ENCODE results near the gene TPSG1. TPM values are rescaled to one million over a fixed set of nuclear protein-coding genes. Genes with fewer than 3 reads are reported as not detected.

The TPSG1 gene
- total and polyA plus RNA-seq, 8 donors = 0.10 to 22.9 (median 1.2) TPM; not detected in 5

GRCh38 chr16:1175566-1176279 is 49.3 kb downstream of the TPSG1 start:
- Histone ChIP-seq H3K4me3 (no peak overlapping the region), H3K9me3 (no peaks in the 10 kb centered on the region), H3K27ac (peak overlapping the region in 2 of 5 donors; percentile 82 to 86), H3K36me3 (no peaks in the 10 kb centered on the region), H3K27me3 (peaks cover 0 to 36% (median 0%) of the 10 kb centered on the region in 3 donors), H3K4me1 (peaks cover 12 to 71% (median 35%) of the 10 kb centered on the region in 4 donors)
- TF ChIP-seq POLR2A (IDR thresholded peaks at IDR 0.05) = no peak
- no peak for TF ChIP-seq EP300 (IDR thresholded peaks at IDR 0.05)
- TF ChIP-seq CTCF (IDR thresholded peaks at IDR 0.05) = no peak
- no peak for TF ChIP-seq POLR2AphosphoS5 (IDR thresholded peaks at IDR 0.05)
- no peak for DNase-seq
- WGBS, 5 donors = 81 to 88% (median 87%) methylated on average over 24 to 29 of the region's 29 CpGs
- intact Hi-C loops (cut with DNase I; ENCODE audit: low total_unique reads) = no loop called here

DNA sequence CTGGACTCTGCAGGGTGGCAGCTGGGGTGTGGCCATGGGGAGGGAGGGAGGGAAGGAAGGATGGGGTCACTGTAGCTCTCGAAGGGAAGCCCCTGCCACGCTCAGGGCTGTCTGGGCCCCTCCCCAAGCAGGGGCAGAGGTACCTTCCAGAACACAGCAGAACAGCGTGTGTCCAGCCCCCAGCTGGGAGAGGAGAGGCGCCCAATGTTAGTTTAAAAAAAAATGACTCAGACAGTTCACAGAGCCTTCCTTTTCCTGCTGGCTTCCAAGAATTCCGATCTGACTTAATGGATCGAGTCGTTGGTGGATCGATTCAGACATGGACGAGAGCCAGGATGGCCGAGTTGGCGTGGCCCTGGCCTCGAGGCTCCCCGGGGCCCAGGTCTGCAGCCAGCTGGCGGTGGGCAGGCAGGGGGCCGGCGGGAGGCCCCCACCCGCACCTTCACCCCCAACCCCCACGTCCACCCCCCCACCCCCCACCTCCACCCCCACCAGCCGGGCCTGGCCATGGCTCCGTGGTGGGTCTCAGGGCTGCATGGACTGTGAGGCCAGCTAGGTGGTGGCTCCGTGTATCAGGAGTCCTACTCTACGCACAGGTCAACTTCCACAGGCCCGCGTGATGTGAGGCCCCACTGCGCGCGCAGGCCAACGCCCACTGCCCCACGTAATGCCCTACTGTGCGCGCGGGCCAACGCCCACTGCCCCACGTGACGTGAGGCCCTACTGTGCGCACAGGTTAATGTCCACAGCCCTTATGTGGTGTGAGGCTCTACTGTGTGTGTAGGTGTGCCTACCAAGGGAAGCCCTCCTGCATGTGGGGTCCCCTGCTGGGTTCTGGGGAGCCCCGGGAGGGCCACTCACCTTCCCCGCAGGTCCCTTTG is 50.4 kb downstream of the TPSG1 start:
- 53 to 73% (median 61%) methylated on average over 22 to 38 of the region's 38 CpGs for WGBS, 5 donors
- H3K36me3 ChIP-seq = no peaks in the 10 kb centered on the region
- no peak overlapping the region for H3K4me3 ChIP-seq
- DNase-seq = no peak
- TF ChIP-seq EP300 (IDR thresholded peaks at IDR 0.05) (no peak), POLR2A (IDR thresholded peaks at IDR 0.05) (no peak)
- peak overlapping the region in 4 of 5 donors; percentile 8 to 86 (median 48) for H3K27ac ChIP-seq
- H3K27me3 ChIP-seq = peaks cover 0 to 37% (median 0%) of the 10 kb centered on the region in 3 donors
- no peaks in the 10 kb centered on the region for H3K9me3 ChIP-seq
- intact Hi-C loops (cut with DNase I; ENCODE audit: low total_unique reads) = no loop called here
- H3K4me1 ChIP-seq = peaks cover 12 to 72% (median 39%) of the 10 kb centered on the region in 4 donors

DNA sequence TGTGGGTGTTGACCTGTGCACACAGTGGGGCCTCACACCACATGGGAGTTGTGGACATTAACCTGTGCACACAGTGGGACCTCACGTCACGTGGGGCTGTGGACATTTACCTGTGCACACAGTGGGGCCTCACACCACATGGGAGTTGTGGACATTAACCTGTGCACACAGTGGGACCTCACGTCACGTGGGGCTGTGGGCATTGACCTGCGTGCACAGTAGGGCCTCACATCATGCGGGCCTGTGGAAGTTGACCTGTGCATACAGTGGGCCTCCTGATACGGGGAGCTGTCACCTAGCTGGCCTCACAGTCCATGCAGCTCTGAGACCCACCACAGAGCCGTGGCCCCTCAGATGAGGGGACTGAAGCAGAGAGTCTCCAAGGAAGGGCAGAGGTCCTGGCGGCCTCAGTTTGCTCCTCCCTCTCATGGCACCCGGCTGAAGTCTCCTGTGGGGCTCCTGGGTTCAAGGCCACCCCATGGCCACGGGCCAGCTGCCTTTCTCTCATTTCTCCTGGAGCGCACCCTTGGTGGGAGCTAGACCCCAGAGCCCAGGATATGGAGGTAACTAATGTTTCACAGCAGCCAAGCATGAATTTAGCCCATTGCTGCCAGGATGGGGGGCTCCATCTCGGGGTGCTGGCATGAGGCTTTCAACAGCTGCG is 51.1 kb downstream of the TPSG1 start:
- Histone ChIP-seq H3K27me3 (peaks cover 0 to 40% (median 0%) of the 10 kb centered on the region in 3 donors), H3K4me3 (no peak overlapping the region), H3K36me3 (no peaks in the 10 kb centered on the region), H3K27ac (peak overlapping the region in 4 of 5 donors; percentile 8 to 86 (median 48)), H3K4me1 (peaks cover 20 to 76% (median 43%) of the 10 kb centered on the region in 4 donors), H3K9me3 (no peaks in the 10 kb centered on the region)
- DNase-seq = no peak
- WGBS, 5 donors = 62 to 79% (median 72%) methylated on average over 9 to 14 of the region's 14 CpGs
- no peak for TF ChIP-seq CTCF (IDR thresholded peaks at IDR 0.05)
- no peak for TF ChIP-seq EP300 (IDR thresholded peaks at IDR 0.05)
- no peak for TF ChIP-seq POLR2A (IDR thresholded peaks at IDR 0.05)
- TF ChIP-seq POLR2AphosphoS5 (IDR thresholded peaks at IDR 0.05) = no peak
- intact Hi-C loops (cut with DNase I; ENCODE audit: low total_unique reads) = no loop called here

- Histone ChIP-seq H3K4me1 (peaks cover 29 to 84% (median 56%) of the 10 kb centered on the region in 4 donors), H3K36me3 (no peaks in the 10 kb centered on the region), H3K9me3 (no peaks in the 10 kb centered on the region), H3K27ac (peak overlapping the region in 3 of 5 donors; percentile 69 to 86 (median 82)), H3K4me3 (no peak overlapping the region), H3K27me3 (peaks cover 0 to 37% (median 0%) of the 10 kb centered on the region in 3 donors)
- TF ChIP-seq CTCF (IDR thresholded peaks at IDR 0.05) (no peak), POLR2A (IDR thresholded peaks at IDR 0.05) (no peak), POLR2AphosphoS5 (IDR thresholded peaks at IDR 0.05) (no peak), EP300 (IDR thresholded peaks at IDR 0.05) (no peak)
- 70 to 88% (median 74%) methylated on average over 7 to 13 of the region's 13 CpGs for WGBS, 5 donors
- no peak for DNase-seq
- intact Hi-C loops (cut with DNase I; ENCODE audit: low total_unique reads) = no loop called here
Observed at GRCh38 chr16:1172651-1173050, 52.4 kb downstream of the TPSG1 start.

Measured in stomach (tissue), 9 donors.